ENCODE measurements around the gene DEFB125. TPM values are rescaled to one million over a fixed set of nuclear protein-coding genes. Genes with fewer than 3 reads are reported as not detected.

DEFB125 gene
- total and polyA plus RNA-seq, 9 of the 15 experiments (the other 6 are each of a cell fraction or from before 2014, with no cell fraction given) = not detected

DNA sequence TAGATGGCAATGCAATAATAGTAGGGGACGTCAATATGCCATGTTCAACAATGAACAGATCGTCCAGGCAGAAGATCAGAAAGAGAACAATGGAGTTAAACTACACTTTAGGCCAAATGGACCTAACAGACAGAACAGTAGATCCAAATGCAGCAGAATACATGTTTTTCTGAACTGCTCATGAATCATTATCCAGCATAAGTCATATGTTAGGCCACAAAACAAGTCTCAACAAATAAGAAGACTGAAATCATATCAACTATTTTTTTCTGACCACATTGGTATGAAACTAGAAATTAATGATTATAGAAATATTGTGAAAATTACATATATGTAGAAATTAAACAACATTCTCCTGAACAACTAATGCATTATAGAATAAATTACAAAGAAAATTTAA is 10.2 kb upstream of the DEFB125 start:
- 0% methylated on average over 2 of the region's 2 CpGs for WGBS (ENCODE audit: insufficient coverage, low coverage, missing lambda C conversion rate)
- ATAC-seq (no peak), DNase-seq (ENCODE audit: extremely low read depth in 1 of 4, low spot score in 3 of 4) (no peak), FAIRE-seq (no peak)
- Histone ChIP-seq H3K4me3 (no peak overlapping the region), H2AFZ (ENCODE audit: low read depth, low read length) (no peak overlapping the region), H3K79me2 (ENCODE audit: control insufficient read depth, insufficient read depth, low read length) (no peaks in the 10 kb centered on the region), H3K27me3 (ENCODE audit: control insufficient read depth in 2 of 2, insufficient read depth in 2 of 2, low read length in 2 of 2) (no peaks in the 10 kb centered on the region), H3K4me1 (replicated peaks in 1 of 2; ENCODE audit: control insufficient read depth in 2 of 2, insufficient read depth in 2 of 2, low read length in 2 of 2) (no peaks in the 10 kb centered on the region; a peak in 1 of 5 replicates), H3K36me3 (ENCODE audit: control insufficient read depth, insufficient read depth, low read length) (no peaks in the 10 kb centered on the region), H3K4me2 (ENCODE audit: insufficient read depth, low read length) (no peak overlapping the region), H4K20me1 (replicated peaks; ENCODE audit: control insufficient read depth, insufficient read depth, low read length) (no peaks in the 10 kb centered on the region), H3K27ac (ENCODE audit: extremely low read depth, low read depth, low read length) (no peak overlapping the region), H3K9me1 (ENCODE audit: control insufficient read depth, insufficient read depth, low read length) (no peaks in the 10 kb centered on the region), H3K9me3 (replicated peaks; ENCODE audit: control insufficient read depth, insufficient read depth, low read depth, low read length) (no peaks in the 10 kb centered on the region), H3K9ac (ENCODE audit: insufficient read depth in 1 of 2, low read depth in 2 of 2, low read length in 2 of 2) (no peak overlapping the region)
- intact Hi-C loops (cut with micrococcal nuclease) = no loop called here
- TF ChIP-seq IRF2 (CRISPR knock-in tag; IDR thresholded peaks at IDR 0.05) (no peak), ZNF507 (tag; conservative IDR thresholded peaks at IDR 0.05) (no peak), KLF13 (tag; IDR thresholded peaks at IDR 0.05; ENCODE audit: borderline replicate concordance, low read depth) (no peak), NFE2L1 (tag; IDR thresholded peaks at IDR 0.05; ENCODE audit: borderline replicate concordance, low read depth) (no peak), TARDBP (IDR thresholded peaks at IDR 0.05) (no peak), YY1 (IDR thresholded peaks at IDR 0.05; ENCODE audit: borderline replicate concordance in 1 of 3, control insufficient read depth in 1 of 3, extremely low read depth in 1 of 3, insufficient read depth in 3 of 3, insufficient read length in 1 of 3, insufficient replicate concordance in 2 of 3, low read depth in 1 of 3, low read length in 2 of 3) (no peak)
- in situ Hi-C loops (cut with MboI) = no loop called here
- BruUV-seq (replicated peaks) = no TSS peak
- POLR2A ChIA-PET = no interaction called here
- CTCF ChIA-PET (ENCODE audit: low intra/inter-chr PET ratio) = no interaction called here

DNA sequence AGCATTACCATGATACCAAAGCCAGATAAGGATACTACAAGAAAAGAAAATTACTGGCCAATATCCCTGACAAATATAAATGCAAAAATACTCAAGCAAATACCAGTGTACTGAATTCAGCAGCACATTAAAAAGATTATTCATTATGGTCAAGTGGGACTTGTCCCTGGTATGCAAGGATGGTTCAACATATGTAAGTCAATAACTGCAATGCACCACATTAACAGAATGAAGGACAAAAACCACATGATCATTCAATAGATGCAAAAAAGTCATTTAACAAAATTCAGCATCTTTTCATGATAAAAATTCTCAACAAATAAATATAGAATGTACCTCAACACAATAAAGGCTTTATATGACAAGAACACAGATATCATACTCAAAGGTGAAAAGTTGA is 9.1 kb upstream of the DEFB125 start:
- no peak for DNase-seq (ENCODE audit: extremely low read depth in 1 of 4, low spot score in 3 of 4)
- no TSS peak for BruUV-seq (replicated peaks)

More for the DNA sequence above, 9.1 kb upstream of the DEFB125 start:
- TF ChIP-seq ZNF324 (CRISPR knock-in tag; IDR thresholded peaks at IDR 0.05) = peak; percentile 95
- TF ChIP-seq HNRNPLL (IDR thresholded peaks at IDR 0.05; ENCODE audit: low read depth, low read length, poor library complexity, severe bottlenecking) = no peak
- in situ Hi-C loops (cut with MboI) = no loop called here
- H3K79me2 ChIP-seq (ENCODE audit: control insufficient read depth, insufficient read depth, low read length) = no peaks in the 10 kb centered on the region
- no peaks in the 10 kb centered on the region; a peak in 1 of 5 replicates for H3K4me1 ChIP-seq (replicated peaks in 1 of 2; ENCODE audit: control insufficient read depth in 2 of 2, insufficient read depth in 2 of 2, low read length in 2 of 2)
- no peaks in the 10 kb centered on the region for H3K36me3 ChIP-seq (ENCODE audit: control insufficient read depth, insufficient read depth, low read length)
- H2AFZ ChIP-seq (ENCODE audit: low read depth, low read length) = no peak overlapping the region
- CTCF ChIA-PET (ENCODE audit: low intra/inter-chr PET ratio) = no interaction called here
- POLR2A ChIA-PET = no interaction called here
- no peak overlapping the region for H3K9ac ChIP-seq (ENCODE audit: insufficient read depth in 1 of 2, low read depth in 2 of 2, low read length in 2 of 2)
- H3K9me3 ChIP-seq (replicated peaks; ENCODE audit: control insufficient read depth, insufficient read depth, low read depth, low read length) = no peaks in the 10 kb centered on the region
- H3K4me2 ChIP-seq (ENCODE audit: insufficient read depth, low read length) = no peak overlapping the region
- FAIRE-seq = no peak
- H4K20me1 ChIP-seq (replicated peaks; ENCODE audit: control insufficient read depth, insufficient read depth, low read length) = no peaks in the 10 kb centered on the region
- H3K27me3 ChIP-seq (ENCODE audit: control insufficient read depth in 2 of 2, insufficient read depth in 2 of 2, low read length in 2 of 2) = no peaks in the 10 kb centered on the region
- no peak for ATAC-seq
- intact Hi-C loops (cut with micrococcal nuclease) = no loop called here
- no peaks in the 10 kb centered on the region for H3K9me1 ChIP-seq (ENCODE audit: control insufficient read depth, insufficient read depth, low read length)
- H3K27ac ChIP-seq (ENCODE audit: extremely low read depth, low read depth, low read length) = no peak overlapping the region
- no peak overlapping the region for H3K4me3 ChIP-seq
